Natural killer cell (primary cell): ENCODE data around the gene PIGR. TPM values are rescaled to one million over a fixed set of nuclear protein-coding genes. Genes with fewer than 3 reads are reported as not detected.

Source experiments
- ATAC-seq, 3 donors: fragments of 150-1000 bp in 2 of 3; fragments of 200-7000 bp in 1 of 3; cut with Tn5 transposase; 1 replicate in 1 of 3; 2 replicates in 2 of 3; pipeline ENCODE4 v1.10.0; 2021; ENCODE audit warnings: mild to moderate bottlenecking in 2 of 3, moderate library complexity in 2 of 3
- DNase-seq, 2 donors: peaks; one replicate each; pipeline versions ENCODE4 v3.0.0 to v3.0.0-alpha.2; 2013 to 2021; ENCODE audit warnings: mixed read lengths in 1 of 2
- H3K27ac ChIP-seq: one replicate; pipeline ENCODE4 v1.5.1; 2013; ENCODE audit warnings: mild to moderate bottlenecking, low read length
- H3K27me3 ChIP-seq: one replicate; pipeline ENCODE4 v1.6.1; 2013; ENCODE audit warnings: low read length; ENCODE audit not compliant: control insufficient read depth, insufficient read depth
- H3K36me3 ChIP-seq: one replicate; pipeline ENCODE4 v1.6.1; 2013; ENCODE audit warnings: low read length; ENCODE audit not compliant: control insufficient read depth, insufficient read depth
- H3K4me1 ChIP-seq: one replicate; pipeline ENCODE4 v1.6.1; 2013; ENCODE audit warnings: low read length; ENCODE audit not compliant: control insufficient read depth, insufficient read depth
- H3K4me3 ChIP-seq: one replicate; pipeline ENCODE4 v1.5.1; 2013; ENCODE audit warnings: low read length
- H3K9me3 ChIP-seq: one replicate; pipeline ENCODE4 v1.6.1; 2013; ENCODE audit warnings: low read length; ENCODE audit not compliant: control insufficient read depth, insufficient read depth
- H3K27ac Mint-ChIP-seq, 2 donors: one replicate each; pipeline ENCODE4 v1.8.0; 2022; ENCODE audit warnings: mild to moderate bottlenecking in 2 of 2, mixed read lengths in 2 of 2, moderate library complexity in 1 of 2
- H3K27me3 Mint-ChIP-seq, 2 donors: one replicate each; pipeline ENCODE4 v1.8.0; 2022; ENCODE audit warnings: low read depth in 2 of 2, mixed read lengths in 2 of 2
- H3K36me3 Mint-ChIP-seq: one replicate; pipeline ENCODE4 v1.8.0; 2022; ENCODE audit warnings: mixed read lengths
- H3K4me1 Mint-ChIP-seq, 2 donors: one replicate each; pipeline ENCODE4 v1.8.0; 2022; ENCODE audit warnings: mixed read lengths in 2 of 2
- H3K4me3 Mint-ChIP-seq: one replicate; pipeline ENCODE4 v1.8.0; 2022; ENCODE audit warnings: mild to moderate bottlenecking, moderate library complexity, mixed read lengths
- H3K9me3 Mint-ChIP-seq, 2 donors: one replicate each; pipeline ENCODE4 v1.8.0; 2022; ENCODE audit warnings: mixed read lengths in 2 of 2
- CTCF ChIP-seq: fragments of 200-600 bp; IDR thresholded peaks from one replicate; pipeline ENCODE4 v1.8.0; 2022; ENCODE audit warnings: antibody characterized with exemption
- WGBS: methylation state at CpG from one replicate; pipeline ENCODE4 v1.1.7; 2013; ENCODE audit warnings: missing lambda C conversion rate; ENCODE audit not compliant: insufficient coverage; 5-methylcytosine and 5-hydroxymethylcytosine counted together
- intact Hi-C: fragments of 100-400 bp; cut with micrococcal nuclease; formaldehyde crosslinking; loops from one replicate; pipeline ENCODE4 v1.14.2; 2022
- total RNA-seq, 4 donors: library from RNA; stranded (reverse); fragments of 120-200 nt in 1 of 4; gene quantifications; one replicate each; pipeline versions ENCODE4 v1.2.3 to v1.2.4, GENCODE V29; 2013 to 2022

Gene PIGR
- total RNA-seq, 3 donors from 2014 or later (not counting 1 experiment from before 2014, with no cell fraction given): 0.38 TPM; not detected in 2

DNA sequence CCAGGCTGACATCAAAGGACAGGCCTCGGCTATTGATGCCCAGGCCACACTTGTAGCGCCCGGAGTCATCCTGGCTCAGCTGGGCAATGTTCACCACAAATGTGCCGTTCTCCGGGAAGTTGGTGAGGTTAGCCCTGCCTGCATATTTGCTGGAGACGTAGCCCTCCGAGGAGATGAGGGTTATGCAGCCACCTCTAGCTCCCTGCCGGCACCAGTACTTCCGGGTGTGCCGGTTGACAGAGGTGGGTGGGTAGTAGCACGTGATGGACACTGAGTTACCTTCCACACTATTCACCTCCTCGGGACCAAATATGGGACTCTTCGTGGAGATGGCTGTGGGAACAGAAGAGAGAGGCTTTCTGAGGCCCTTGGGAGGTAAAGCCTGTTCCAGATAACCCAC, 7.1 kb downstream of the PIGR start:
- intact Hi-C loops: no loop called here

GRCh38 chr1:206937425-206937824, 8.8 kb downstream of the PIGR start:
- Histone ChIP-seq H3K36me3 (no peaks in the 10 kb centered on the region), H3K27me3 (no peaks in the 10 kb centered on the region), H3K27ac (no peak overlapping the region), H3K4me1 (peaks cover 9% of the 10 kb centered on the region), H3K4me3 (no peak overlapping the region), H3K9me3 (no peaks in the 10 kb centered on the region)
- peaks cover 4 to 6% of the 10 kb centered on the region in 2 donors for H3K4me1 Mint-ChIP-seq
- intact Hi-C loops: no loop called here
- no peak for TF ChIP-seq CTCF
- DNase-seq (no peak), ATAC-seq (no peak)
- H3K27ac Mint-ChIP-seq: no peak overlapping the region
- 86% methylated on average over 5 of the region's 6 CpGs for WGBS
- peaks cover 5 to 10% of the 10 kb centered on the region in 2 donors for H3K27me3 Mint-ChIP-seq
- H3K4me3 Mint-ChIP-seq: no peak overlapping the region
- H3K9me3 Mint-ChIP-seq: no peaks in the 10 kb centered on the region
- no peaks in the 10 kb centered on the region for H3K36me3 Mint-ChIP-seq

More for the DNA sequence above, 7.1 kb downstream of the PIGR start:
- no peak overlapping the region for H3K27ac ChIP-seq
- H3K36me3 ChIP-seq: no peaks in the 10 kb centered on the region
- H3K27me3 ChIP-seq: no peaks in the 10 kb centered on the region
- no peak for TF ChIP-seq CTCF
- H3K4me3 Mint-ChIP-seq: no peak overlapping the region
- no peaks in the 10 kb centered on the region for H3K36me3 Mint-ChIP-seq
- H3K27ac Mint-ChIP-seq: no peak overlapping the region
- no peak overlapping the region for H3K4me3 ChIP-seq
- ATAC-seq: no peak
- peaks cover 5 to 10% of the 10 kb centered on the region in 2 donors for H3K27me3 Mint-ChIP-seq
- H3K4me1 Mint-ChIP-seq: peaks cover 6% of the 10 kb centered on the region in 2 donors
- H3K9me3 ChIP-seq: no peaks in the 10 kb centered on the region
- H3K9me3 Mint-ChIP-seq: no peaks in the 10 kb centered on the region
- peaks cover 6% of the 10 kb centered on the region for H3K4me1 ChIP-seq
- DNase-seq: no peak
- WGBS: 97% methylated on average over 9 of the region's 13 CpGs

DNA sequence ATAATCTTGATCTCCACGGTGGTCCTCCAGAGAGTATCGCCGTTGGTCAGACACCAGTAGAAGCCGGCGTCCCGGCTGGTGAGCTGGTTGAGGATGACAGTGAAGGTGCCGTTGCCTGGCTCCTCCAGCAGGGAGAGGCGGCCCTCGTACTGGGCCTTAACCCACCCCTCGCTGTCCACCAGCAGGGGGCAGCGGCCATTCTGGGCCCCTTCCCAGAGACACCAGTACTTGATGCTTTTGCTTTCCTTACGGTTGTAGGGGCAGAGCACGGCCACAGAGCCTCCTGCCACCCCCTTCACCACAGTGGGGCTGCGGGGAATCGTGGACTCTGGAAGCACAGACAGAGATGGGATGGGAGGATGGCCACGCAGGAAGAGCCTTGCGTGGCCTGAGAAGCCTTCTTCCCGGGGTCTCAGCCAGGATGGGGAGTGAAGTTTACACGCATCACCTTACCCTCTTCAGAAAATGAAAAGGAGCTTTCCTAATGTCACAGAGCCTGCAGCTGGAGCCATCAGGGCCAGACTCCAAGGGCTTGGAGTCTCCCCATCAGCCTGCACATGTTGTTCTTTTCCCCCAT, 10.7 kb downstream of the PIGR start:
- H3K4me1 Mint-ChIP-seq: peaks cover 13 to 17% of the 10 kb centered on the region in 2 donors
- H3K36me3 ChIP-seq: no peaks in the 10 kb centered on the region
- H3K27me3 ChIP-seq: no peaks in the 10 kb centered on the region
- no peak for TF ChIP-seq CTCF
- H3K9me3 Mint-ChIP-seq: no peaks in the 10 kb centered on the region
- intact Hi-C loops: no loop called here
- no peak overlapping the region for H3K4me3 Mint-ChIP-seq
- no peaks in the 10 kb centered on the region for H3K36me3 Mint-ChIP-seq
- H3K4me1 ChIP-seq: peaks cover 23% of the 10 kb centered on the region
- H3K4me3 ChIP-seq: no peak overlapping the region
- WGBS: 81% methylated on average over 18 of the region's 19 CpGs
- peak in 1 of 2 donors; percentile 64 for DNase-seq
- H3K27ac ChIP-seq: no peak overlapping the region
- H3K27ac Mint-ChIP-seq: no peak overlapping the region
- H3K27me3 Mint-ChIP-seq: peaks cover 0 to 2% of the 10 kb centered on the region in 2 donors
- peak in 1 of 3 donors; percentile 52 for ATAC-seq
- H3K9me3 ChIP-seq: no peaks in the 10 kb centered on the region
